Activated T-cell treated with anti-CD3 and anti-CD28 coated beads, Interleukin-2, amount 50 U/mL, for 4 hours (primary cell): ENCODE data around the gene NPR2. TPM values are rescaled to one million over a fixed set of nuclear protein-coding genes. Genes with fewer than 3 reads are reported as not detected.

ENCODE experiments used
- ATAC-seq, 2 donors: fragments of 200-7000 bp; cut with Tn5 transposase; one replicate each; pipeline ENCODE4 v1.10.0; 2021
- DNase-seq: peaks from one replicate; pipeline ENCODE4 v3.0.0-alpha.2; 2020
- H3K27me3 Mint-ChIP-seq: one replicate; pipeline ENCODE4 v1.8.0; 2021; ENCODE audit warnings: low read depth, mixed read lengths
- H3K36me3 Mint-ChIP-seq: one replicate; pipeline ENCODE4 v1.8.0; 2022; ENCODE audit warnings: mixed read lengths; ENCODE audit not compliant: insufficient read depth
- H3K4me1 Mint-ChIP-seq: one replicate; pipeline ENCODE4 v1.8.0; 2021; ENCODE audit warnings: low read depth, mixed read lengths
- H3K4me3 Mint-ChIP-seq: one replicate; pipeline ENCODE4 v1.8.0; 2021; ENCODE audit warnings: mild to moderate bottlenecking, moderate library complexity, mixed read lengths
- H3K9me3 Mint-ChIP-seq: one replicate; pipeline ENCODE4 v1.8.0; 2021; ENCODE audit warnings: mixed read lengths
- total RNA-seq, 3 donors: library from RNA; stranded (reverse); gene quantifications; one replicate each; pipeline ENCODE4 v1.2.1, GENCODE V29; 2021

NPR2 gene
- total RNA-seq, 3 donors from 2014 or later, result 4.4 to 5.3 (median 5.2) TPM

- ATAC-seq (peak; percentile 99), DNase-seq (no peak)
- Mint-ChIP-seq H3K36me3 (peaks cover 24% of the 10 kb centered on the region), H3K27me3 (no peaks in the 10 kb centered on the region), H3K4me3 (no peak overlapping the region), H3K4me1 (peaks cover 20% of the 10 kb centered on the region), H3K9me3 (no peaks in the 10 kb centered on the region)
Measured at GRCh38 chr9:35798658-35799374, 7.4 kb downstream of the NPR2 start.

DNA sequence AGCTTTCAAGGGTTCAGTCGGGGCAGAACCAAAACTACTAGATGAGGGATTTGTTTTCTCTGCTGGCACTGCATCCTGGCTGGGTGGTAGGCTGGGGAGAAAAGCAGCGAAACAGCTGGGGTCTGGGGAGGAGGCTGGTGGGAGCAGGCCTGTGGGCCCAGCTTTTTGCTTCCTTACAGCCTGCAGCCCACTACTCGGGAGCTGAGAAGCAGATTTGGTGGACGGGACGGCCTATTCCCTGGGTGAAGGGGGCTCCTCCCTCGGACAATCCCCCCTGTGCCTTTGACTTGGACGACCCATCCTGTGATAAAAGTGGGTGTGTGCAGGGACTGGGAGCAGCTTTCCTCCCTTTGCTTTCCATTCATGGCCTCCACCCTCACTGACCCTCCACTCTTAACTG lies 9.1 kb downstream of the NPR2 start:
- no peak overlapping the region for H3K4me3 Mint-ChIP-seq
- H3K27me3 Mint-ChIP-seq, result no peaks in the 10 kb centered on the region
- no peak for ATAC-seq
- no peak for DNase-seq
- H3K9me3 Mint-ChIP-seq, result no peaks in the 10 kb centered on the region
- H3K36me3 Mint-ChIP-seq, result peaks cover 29% of the 10 kb centered on the region
- H3K4me1 Mint-ChIP-seq, result peaks cover 14% of the 10 kb centered on the region

- ATAC-seq, result no peak
- no peaks in the 10 kb centered on the region for H3K9me3 Mint-ChIP-seq
- peaks cover 14% of the 10 kb centered on the region for H3K4me1 Mint-ChIP-seq
Measured at GRCh38 chr9:35801328-35802128, 10.1 kb downstream of the NPR2 start.

GRCh38 chr9:35806101-35806500 lies 14.7 kb downstream of the NPR2 start:
- H3K4me1 Mint-ChIP-seq, result no peaks in the 10 kb centered on the region
- peaks cover 19% of the 10 kb centered on the region for H3K36me3 Mint-ChIP-seq

More at GRCh38 chr9:35801328-35802128, 10.1 kb downstream of the NPR2 start:
- no peaks in the 10 kb centered on the region for H3K27me3 Mint-ChIP-seq
- no peak for DNase-seq
- no peak overlapping the region for H3K4me3 Mint-ChIP-seq
- peaks cover 29% of the 10 kb centered on the region for H3K36me3 Mint-ChIP-seq

GRCh38 chr9:35808433-35808832 lies 17.0 kb downstream of the NPR2 start:
- Mint-ChIP-seq H3K4me1 (peaks cover 19% of the 10 kb centered on the region), H3K27me3 (no peaks in the 10 kb centered on the region)
- no peak for ATAC-seq

More at GRCh38 chr9:35806101-35806500, 14.7 kb downstream of the NPR2 start:
- no peaks in the 10 kb centered on the region for H3K9me3 Mint-ChIP-seq
- no peak overlapping the region for H3K4me3 Mint-ChIP-seq
- ATAC-seq, result no peak
- no peaks in the 10 kb centered on the region for H3K27me3 Mint-ChIP-seq
- DNase-seq, result no peak

GRCh38 chr9:35810122-35810521 lies 18.7 kb downstream of the NPR2 start:
- no peaks in the 10 kb centered on the region for H3K27me3 Mint-ChIP-seq

More at GRCh38 chr9:35808433-35808832, 17.0 kb downstream of the NPR2 start:
- Mint-ChIP-seq H3K36me3 (peaks cover 9% of the 10 kb centered on the region), H3K9me3 (no peaks in the 10 kb centered on the region), H3K4me3 (no peak overlapping the region)
- no peak for DNase-seq

DNA sequence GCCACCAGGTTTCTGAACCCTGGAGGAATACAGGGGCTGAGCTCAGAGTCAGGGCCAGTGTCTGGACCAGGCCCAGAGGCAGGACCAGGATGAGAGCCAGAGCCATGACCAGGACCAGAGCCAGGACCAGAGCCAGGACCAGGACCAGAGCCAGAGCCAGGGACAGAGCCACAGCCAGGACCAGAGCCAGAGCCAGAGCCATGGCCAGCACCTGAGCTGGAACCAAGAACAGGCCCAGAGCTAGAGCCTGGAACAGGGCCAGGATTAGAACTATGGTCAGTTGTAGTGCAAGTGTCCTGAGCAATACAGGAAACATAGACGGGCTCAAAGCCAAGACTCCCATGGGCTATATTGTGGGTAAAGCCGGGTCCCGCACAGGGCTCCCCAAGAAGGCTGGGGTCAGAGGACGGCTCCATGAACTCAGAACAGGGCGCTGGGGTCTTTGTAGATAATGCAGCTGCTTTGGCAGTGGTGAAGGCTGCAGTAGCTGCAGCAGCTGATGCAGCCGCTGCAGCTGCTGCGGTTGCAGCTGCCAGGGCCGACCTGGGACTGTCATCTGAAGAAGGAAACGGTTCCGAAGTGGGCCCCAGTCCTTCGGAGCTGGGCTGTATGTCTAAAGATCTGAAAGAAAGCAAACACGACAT lies 20.1 kb downstream of the NPR2 start:
- Mint-ChIP-seq H3K4me3 (peak overlapping the region; percentile 80), H3K27me3 (no peaks in the 10 kb centered on the region), H3K4me1 (peaks cover 32% of the 10 kb centered on the region), H3K36me3 (peaks cover 3% of the 10 kb centered on the region), H3K9me3 (no peaks in the 10 kb centered on the region)
- ATAC-seq, result no peak
- no peak for DNase-seq

More at GRCh38 chr9:35810122-35810521, 18.7 kb downstream of the NPR2 start:
- H3K9me3 Mint-ChIP-seq, result no peaks in the 10 kb centered on the region
- H3K4me1 Mint-ChIP-seq, result peaks cover 28% of the 10 kb centered on the region
- H3K4me3 Mint-ChIP-seq, result no peak overlapping the region
- no peak for DNase-seq
- peaks cover 6% of the 10 kb centered on the region for H3K36me3 Mint-ChIP-seq
- no peak for ATAC-seq

- Mint-ChIP-seq H3K9me3 (no peaks in the 10 kb centered on the region), H3K4me1 (peaks cover 32% of the 10 kb centered on the region), H3K4me3 (peak within 1 kb of the TSS; percentile 80), H3K36me3 (peaks cover 3% of the 10 kb centered on the region), H3K27me3 (no peaks in the 10 kb centered on the region)
- DNase-seq (peak; percentile 88), ATAC-seq (peak; percentile 65 to 72)
Measured at GRCh38 chr9:35812025-35812602, 20.7 kb downstream of the NPR2 start, which contains the start of gene SPAG8. Gene SPAG8 (minus strand): TSS chr9:35812262. CDS start chr9:35812147, 115 bp downstream.

GRCh38 chr9:35813434-35814105 lies 22.2 kb downstream of the NPR2 start:
- Mint-ChIP-seq H3K9me3 (no peaks in the 10 kb centered on the region), H3K36me3 (peaks cover 2% of the 10 kb centered on the region), H3K27me3 (no peaks in the 10 kb centered on the region), H3K4me1 (peaks cover 32% of the 10 kb centered on the region), H3K4me3 (peak overlapping the region; percentile 93)
- ATAC-seq (no peak), DNase-seq (no peak)

- peak; percentile 2 to 8 for ATAC-seq
- Mint-ChIP-seq H3K4me1 (peaks cover 32% of the 10 kb centered on the region), H3K27me3 (peaks cover 2% of the 10 kb centered on the region), H3K36me3 (no peaks in the 10 kb centered on the region), H3K4me3 (peak overlapping the region; percentile 93), H3K9me3 (no peaks in the 10 kb centered on the region)
- no peak for DNase-seq
Measured at GRCh38 chr9:35814106-35814840, 22.9 kb downstream of the NPR2 start.

DNA sequence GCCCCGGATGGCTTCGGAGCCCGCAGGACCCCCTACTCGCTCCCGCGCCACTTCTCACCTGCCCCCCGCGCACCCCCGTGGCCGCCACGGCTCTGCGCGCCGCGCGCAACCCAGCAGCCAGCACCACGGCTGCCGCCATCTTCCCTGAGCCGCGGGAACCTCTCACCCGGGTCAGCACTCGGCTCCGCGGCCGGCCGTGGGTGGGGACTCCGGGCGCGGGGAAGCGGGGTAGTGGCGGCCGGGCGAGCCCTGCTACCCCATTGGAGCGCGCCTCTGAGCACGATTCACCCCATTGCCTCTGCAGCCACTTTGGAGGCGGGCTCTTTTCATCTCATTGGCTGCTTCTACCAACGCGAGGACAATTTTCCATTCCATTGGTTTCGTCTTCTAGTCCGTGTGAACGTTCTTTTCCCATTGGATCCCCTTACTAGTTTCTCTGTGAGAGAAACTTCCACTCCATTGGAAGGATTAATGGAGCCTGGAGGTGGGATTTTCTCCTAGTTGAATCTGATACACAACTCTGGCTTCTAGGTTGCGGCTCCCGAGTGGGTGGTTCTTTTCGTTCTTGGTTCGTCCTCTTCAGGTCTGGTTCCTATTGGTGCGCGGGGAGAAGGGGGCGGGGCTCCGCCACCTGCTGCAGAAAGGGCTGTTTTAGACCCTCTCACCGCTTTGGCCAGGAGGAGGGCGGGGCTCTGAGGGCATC lies 23.6 kb downstream of the NPR2 start, which contains the start of gene HINT2:
HINT2 (minus strand) TSS at position 202 of the 703 bp plus-strand sequence; CDS start at position 139, 63 bp downstream.
- H3K36me3 Mint-ChIP-seq, result no peaks in the 10 kb centered on the region
- ATAC-seq, result peak; percentile 87 to 90
- peak within 1 kb of the TSS; percentile 93 for H3K4me3 Mint-ChIP-seq
- H3K9me3 Mint-ChIP-seq, result no peaks in the 10 kb centered on the region
- peaks cover 2% of the 10 kb centered on the region for H3K27me3 Mint-ChIP-seq
- H3K4me1 Mint-ChIP-seq, result peaks cover 32% of the 10 kb centered on the region
- DNase-seq, result peak; percentile 95

DNA sequence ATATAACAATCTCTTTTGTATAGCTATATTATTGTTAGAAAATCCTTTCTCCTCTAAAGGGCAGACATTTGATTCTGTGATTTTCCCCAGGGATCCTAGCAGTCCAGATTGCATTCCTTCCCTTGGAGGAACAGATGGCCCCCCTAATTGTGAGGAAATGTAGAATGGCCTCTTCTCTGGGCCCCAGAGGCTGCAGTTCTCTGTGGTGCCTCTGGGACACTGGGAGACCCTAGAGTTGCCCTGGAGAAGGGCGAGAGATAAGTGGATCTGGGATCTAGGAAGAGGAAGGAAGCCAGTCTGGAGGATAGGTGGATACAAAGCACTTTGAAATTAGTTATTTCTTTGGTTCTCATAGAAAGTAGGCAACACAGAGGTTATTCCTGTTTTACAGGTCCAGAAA lies 25.3 kb downstream of the NPR2 start:
- ATAC-seq, result no peak
- no peak for DNase-seq
- Mint-ChIP-seq H3K4me3 (peak overlapping the region; percentile 93), H3K9me3 (no peaks in the 10 kb centered on the region), H3K27me3 (peaks cover 2% of the 10 kb centered on the region), H3K4me1 (peaks cover 30% of the 10 kb centered on the region), H3K36me3 (no peaks in the 10 kb centered on the region)
